Keratinocyte (primary cell): Measurements from ENCODE around the gene NGB.

Experiments used
- CTCF ChIP-seq, 3 experiments: IDR thresholded peaks in 1 of 3; conservative IDR thresholded peaks in 1 of 3; optimal IDR thresholded peaks in 1 of 3; 2 replicates in 2 of 3; 3 replicates in 1 of 3; pipeline versions ENCODE3 to v1.5.1; 2011; ENCODE audit warnings: low read length in 3 of 3, mild to moderate bottlenecking in 3 of 3, moderate library complexity in 2 of 3, control low read depth in 1 of 3, inconsistent platforms in 1 of 3; ENCODE audit not compliant: insufficient read depth in 2 of 3; ENCODE audit errors: extremely low read depth in 1 of 3
- EZH2 ChIP-seq: IDR thresholded peaks from one replicate; pipeline ENCODE4 v1.6.1; 2012; ENCODE audit warnings: inconsistent platforms, mild to moderate bottlenecking, low read length, moderate library complexity

- TF ChIP-seq CTCF (optimal IDR thresholded peaks at IDR 0.05 in 1 of 3, IDR thresholded peaks at IDR 0.05 in 1 of 3, conservative IDR thresholded peaks at IDR 0.05 in 1 of 3; ENCODE audit: extremely low read depth in 1 of 3, insufficient read depth in 2 of 3, low read length in 3 of 3): no peak
- no peak for TF ChIP-seq EZH2
Observed at GRCh38 chr14:77220246-77221017, 50.6 kb downstream of the NGB start.
